H9 (cell line): Measurements from ENCODE around the gene RBM12. TPM values are rescaled to one million over a fixed set of nuclear protein-coding genes. Genes with fewer than 3 reads are reported as not detected.

Source experiments
- DNase-seq: peaks from one replicate; pipeline ENCODE4 v3.0.0-alpha.2; 2017
- H2AFZ ChIP-seq: one replicate; pipeline ENCODE4 v1.6.1; 2013; ENCODE audit warnings: mild to moderate bottlenecking, low read length, control low read depth, moderate library complexity
- H2AK5ac ChIP-seq: 2 replicates; pipeline ENCODE4 v1.6.1; 2013; ENCODE audit warnings: low read length, control low read depth, mixed read lengths; ENCODE audit not compliant: insufficient read length
- H2BK120ac ChIP-seq: one replicate; pipeline ENCODE4 v1.6.1; 2013; ENCODE audit warnings: low read depth, mild to moderate bottlenecking, low read length, control low read depth, inconsistent platforms; ENCODE audit not compliant: poor library complexity, severe bottlenecking
- H2BK12ac ChIP-seq: 2 replicates; pipeline ENCODE4 v1.6.1; 2013; ENCODE audit warnings: low read length, control low read depth, mixed read lengths, low read depth; ENCODE audit not compliant: insufficient read length
- H2BK15ac ChIP-seq: 2 replicates; pipeline ENCODE4 v1.6.1; 2013; ENCODE audit warnings: low read depth, low read length, control low read depth
- H2BK20ac ChIP-seq: one replicate; pipeline ENCODE4 v1.6.1; 2013; ENCODE audit warnings: low read depth, mild to moderate bottlenecking, low read length, control low read depth, inconsistent platforms; ENCODE audit not compliant: poor library complexity, severe bottlenecking
- H2BK5ac ChIP-seq: 2 replicates; pipeline ENCODE4 v1.6.1; 2013; ENCODE audit warnings: low read length, control low read depth, mixed read lengths; ENCODE audit not compliant: insufficient read length
- H3K14ac ChIP-seq: 2 replicates; pipeline ENCODE4 v1.6.1; 2013; ENCODE audit warnings: low read length, control low read depth; ENCODE audit not compliant: insufficient read depth
- H3K18ac ChIP-seq: 2 replicates; pipeline ENCODE4 v1.6.1; 2013; ENCODE audit warnings: low read depth, mild to moderate bottlenecking, mixed read lengths, low read length, control low read depth; ENCODE audit not compliant: insufficient read length
- H3K23ac ChIP-seq: 2 replicates; pipeline ENCODE4 v1.6.1; 2013; ENCODE audit warnings: low read length, control low read depth, mixed read lengths, low read depth; ENCODE audit not compliant: insufficient read length
- H3K23me2 ChIP-seq: 2 replicates; pipeline ENCODE4 v1.6.1; 2013; ENCODE audit warnings: low read depth, mild to moderate bottlenecking, mixed read lengths, low read length, control low read depth; ENCODE audit not compliant: insufficient read length, poor library complexity, severe bottlenecking
- H3K27ac ChIP-seq: 2 replicates; pipeline ENCODE4 v1.5.1; 2013; ENCODE audit warnings: low read length, control low read depth, mixed read lengths, low read depth; ENCODE audit not compliant: insufficient read length
- H3K27me3 ChIP-seq: 2 replicates; pipeline ENCODE4 v1.6.1; 2013; ENCODE audit warnings: low read length, control low read depth, inconsistent platforms; ENCODE audit not compliant: insufficient read depth
- H3K4ac ChIP-seq: 2 replicates; pipeline ENCODE4 v1.6.1; 2013; ENCODE audit warnings: low read depth, mild to moderate bottlenecking, control low read depth, inconsistent platforms, low read length, moderate library complexity
- H3K4me1 ChIP-seq: 2 replicates; pipeline ENCODE4 v1.6.1; 2013; ENCODE audit warnings: low read length, control low read depth, inconsistent platforms; ENCODE audit not compliant: insufficient read depth
- H3K4me2 ChIP-seq: 2 replicates; pipeline ENCODE4 v1.6.1; 2013; ENCODE audit warnings: low read length, control low read depth, mixed read lengths; ENCODE audit not compliant: insufficient read length, insufficient read depth
- H3K56ac ChIP-seq: 2 replicates; pipeline ENCODE4 v1.6.1; 2013; ENCODE audit warnings: low read depth, mild to moderate bottlenecking, mixed read lengths, low read length, control low read depth; ENCODE audit not compliant: insufficient read length
- H3K79me1 ChIP-seq: 2 replicates; pipeline ENCODE4 v1.6.1; 2013; ENCODE audit warnings: low read depth, mild to moderate bottlenecking, moderate library complexity, low read length, control low read depth, inconsistent platforms; ENCODE audit not compliant: insufficient read depth, poor library complexity, severe bottlenecking
- H3K79me2 ChIP-seq: 2 replicates; pipeline ENCODE4 v1.6.1; 2013; ENCODE audit warnings: low read length, control low read depth, inconsistent platforms; ENCODE audit not compliant: insufficient read depth
- H3K9ac ChIP-seq: 2 replicates; pipeline ENCODE4 v1.6.1; 2013; ENCODE audit warnings: low read length, control low read depth, mixed read lengths; ENCODE audit not compliant: insufficient read length; ENCODE audit errors: extremely low read depth
- H3K9me3 ChIP-seq: one replicate; pipeline ENCODE4 v1.6.1; 2013; ENCODE audit warnings: low read depth, low read length, inconsistent platforms; ENCODE audit not compliant: control insufficient read depth
- H3T11ph ChIP-seq: one replicate; pipeline ENCODE4 v1.6.1; 2013; ENCODE audit warnings: mild to moderate bottlenecking, low read length, control low read depth, inconsistent platforms
- H4K20me1 ChIP-seq: one replicate; pipeline ENCODE4 v1.6.1; 2013; ENCODE audit not compliant: control insufficient read depth, insufficient read length, insufficient read depth
- H4K5ac ChIP-seq: 2 replicates; pipeline ENCODE4 v1.6.1; 2013; ENCODE audit warnings: low read depth, mild to moderate bottlenecking, mixed read lengths, low read length, control low read depth; ENCODE audit not compliant: insufficient read length
- H4K8ac ChIP-seq: replicated peaks from 2 replicates; pipeline ENCODE4 v1.6.1; 2013; ENCODE audit warnings: low read length, control low read depth, mixed read lengths, low read depth; ENCODE audit not compliant: insufficient read length
- H4K91ac ChIP-seq: 2 replicates; pipeline ENCODE4 v1.6.1; 2013; ENCODE audit warnings: low read depth, mild to moderate bottlenecking, moderate library complexity, mixed read lengths, low read length, control low read depth; ENCODE audit not compliant: insufficient read length
- H3K27ac Mint-ChIP-seq, 3 experiments: 2 replicates in 2 of 3; 3 replicates in 1 of 3; pipeline ENCODE4 v1.8.0; 2020 to 2021; ENCODE audit warnings: mixed read lengths in 3 of 3, mild to moderate bottlenecking in 1 of 3, moderate library complexity in 1 of 3
- H3K27me3 Mint-ChIP-seq: 2 replicates; pipeline ENCODE4 v1.8.0; 2021; ENCODE audit warnings: low read depth, mild to moderate bottlenecking, moderate library complexity, mixed read lengths
- H3K36me3 Mint-ChIP-seq, 3 experiments: 2 replicates in 2 of 3; 3 replicates in 1 of 3; pipeline ENCODE4 v1.8.0; 2020 to 2021; ENCODE audit warnings: low read depth in 3 of 3, mixed read lengths in 3 of 3; ENCODE audit not compliant: insufficient read depth in 1 of 3
- H3K4me1 Mint-ChIP-seq, 2 experiments: 2 replicates each; pipeline ENCODE4 v1.8.0; 2020; ENCODE audit warnings: mixed read lengths in 2 of 2
- H3K4me3 Mint-ChIP-seq, 2 experiments: 2 replicates in 1 of 2; 3 replicates in 1 of 2; pipeline ENCODE4 v1.8.0; 2020 to 2021; ENCODE audit warnings: mild to moderate bottlenecking in 2 of 2, mixed read lengths in 2 of 2, moderate library complexity in 1 of 2
- H3K9me3 Mint-ChIP-seq, 2 experiments: 2 replicates in 1 of 2; 3 replicates in 1 of 2; pipeline ENCODE4 v1.8.0; 2020; ENCODE audit warnings: mild to moderate bottlenecking in 2 of 2, mixed read lengths in 2 of 2, moderate library complexity in 1 of 2
- CTCF ChIP-seq: fragments of 200-600 bp; sonication (generic); conservative IDR thresholded peaks from 3 replicates; pipeline ENCODE4 v1.8.0; 2021; ENCODE audit warnings: antibody characterized with exemption, mild to moderate bottlenecking
- WGBS: extraction: QIAGEN DNeasy Blood & Tissue Kit; methylation state at CpG from one replicate; pipeline ENCODE4 v1.1.7; 2013; ENCODE audit warnings: missing lambda C conversion rate, low lambda C conversion rate, mixed read lengths; ENCODE audit not compliant: insufficient read length; ENCODE audit errors: extremely low coverage; 5-methylcytosine and 5-hydroxymethylcytosine counted together
- total RNA-seq: library from RNA; stranded (reverse); gene quantifications from 2 replicates; pipeline ENCODE4 v1.2.1, GENCODE V29; 2021

The RBM12 gene
- total RNA-seq, 1 experiment from 2014 or later, result 260 TPM

GRCh38 chr20:35650632-35651031, 14.1 kb downstream of the RBM12 start:
- H3K79me1 ChIP-seq, result peaks cover 9% of the 10 kb centered on the region
- H2BK15ac ChIP-seq, result no peak overlapping the region
- no peak overlapping the region for H2BK12ac ChIP-seq
- TF ChIP-seq CTCF, result no peak
- H2AK5ac ChIP-seq, result no peak overlapping the region
- H4K20me1 ChIP-seq, result peaks cover 4% of the 10 kb centered on the region
- Mint-ChIP-seq H3K27me3 (no peaks in the 10 kb centered on the region), H3K36me3 (peaks cover 1 to 28% (median 21%) of the 10 kb centered on the region in 3 experiments; a peak in 6 of 7 replicates), H3K4me3 (no peak overlapping the region), H3K27ac (0 out of 7 replicates have a peak overlapping the region, but pooled peaks of 1 of the 3 experiments have one; percentile 47), H3K4me1 (peaks cover 5% of the 10 kb centered on the region in 2 experiments; a peak in 2 of 4 replicates), H3K9me3 (no peaks in the 10 kb centered on the region)
- H2BK20ac ChIP-seq, result no peak overlapping the region
- no peak overlapping the region for H4K91ac ChIP-seq
- no peak overlapping the region for H3K27ac ChIP-seq
- H3K79me2 ChIP-seq, result peaks cover 47% of the 10 kb centered on the region
- H4K5ac ChIP-seq, result no peak overlapping the region
- H3K4me2 ChIP-seq, result no peak overlapping the region
- H3K4me1 ChIP-seq, result no peaks in the 10 kb centered on the region
- no peak overlapping the region for H4K8ac ChIP-seq
- H3K18ac ChIP-seq, result no peak overlapping the region
- H3K14ac ChIP-seq, result no peak overlapping the region
- H3K23ac ChIP-seq, result no peak overlapping the region
- no peak overlapping the region for H3K56ac ChIP-seq
- no peak overlapping the region for H2BK120ac ChIP-seq
- H2AFZ ChIP-seq, result no peak overlapping the region
- H3K27me3 ChIP-seq, result no peaks in the 10 kb centered on the region
- H3K9ac ChIP-seq, result no peak overlapping the region
- no peak for DNase-seq
- H2BK5ac ChIP-seq, result no peak overlapping the region
- no peaks in the 10 kb centered on the region for H3K9me3 ChIP-seq
- no peak overlapping the region for H3K4ac ChIP-seq
- no CpG with 5 or more reads among the region's 3 CpGs for WGBS
- H3T11ph ChIP-seq, result no peak overlapping the region
- no peaks in the 10 kb centered on the region for H3K23me2 ChIP-seq
